ENCODE data around the gene APBB2.

The APBB2 gene

GRCh38 chr4:40840985-40841571 is 373.3 kb downstream of the APBB2 start:
- Histone ChIP-seq H3K9me3 (ENCODE audit: control insufficient read depth, low read length) (no peaks in the 10 kb centered on the region), H3K36me3 (ENCODE audit: control insufficient read depth, insufficient read depth, low read length) (peaks cover 3% of the 10 kb centered on the region), H3K27ac (ENCODE audit: low read depth, low read length, severe bottlenecking) (peak overlapping the region; percentile 54), H3K4me1 (ENCODE audit: control insufficient read depth, insufficient read depth, low read length, poor library complexity, severe bottlenecking) (peaks cover 5% of the 10 kb centered on the region), H3K4me3 (ENCODE audit: extremely low read depth, insufficient read depth, low read length, poor library complexity, severe bottlenecking) (no peak overlapping the region)
- 27 to 55% methylated on average over 2 to 4 of the region's 7 CpGs for WGBS, 2 experiments (ENCODE audit: insufficient coverage in 2 of 2)

DNA sequence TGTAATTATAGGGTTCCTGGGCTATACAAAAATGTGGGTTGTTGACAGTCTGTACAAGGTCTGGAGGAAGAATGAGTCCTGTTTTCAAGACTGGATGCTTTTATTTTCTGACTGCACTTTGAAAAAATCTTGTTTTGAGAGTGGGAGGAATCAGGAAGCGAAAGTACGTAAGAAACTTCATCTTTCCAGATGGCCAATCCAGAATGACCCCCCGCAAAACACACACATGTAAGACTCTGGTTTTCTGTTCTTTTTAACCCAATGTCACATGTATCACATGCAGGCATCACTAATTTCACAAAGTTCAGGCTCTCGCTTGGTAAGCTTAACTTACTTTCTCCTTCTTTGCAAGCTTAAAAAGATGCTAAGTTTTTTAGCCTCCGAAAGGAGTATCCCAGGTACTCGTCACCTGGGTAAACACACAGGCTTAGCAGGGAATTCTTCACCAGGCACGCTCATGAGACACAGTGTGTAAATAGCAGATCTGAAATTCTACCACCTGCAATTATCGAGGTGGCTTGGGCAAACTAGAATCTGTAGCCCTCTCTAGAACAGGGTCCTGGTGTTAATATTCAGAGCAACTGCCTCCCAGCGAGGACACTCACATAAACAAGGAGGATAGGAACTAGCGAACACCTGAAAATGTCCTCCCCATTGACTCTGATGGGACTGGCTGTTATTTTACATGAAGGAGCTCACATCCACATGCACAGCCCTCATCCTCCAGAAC is 373.9 kb downstream of the APBB2 start:
- Histone ChIP-seq H3K36me3 (ENCODE audit: control insufficient read depth, insufficient read depth, low read length) (peaks cover 3% of the 10 kb centered on the region), H3K27ac (ENCODE audit: low read depth, low read length, severe bottlenecking) (no peak overlapping the region), H3K9me3 (ENCODE audit: control insufficient read depth, low read length) (no peaks in the 10 kb centered on the region), H3K4me1 (ENCODE audit: control insufficient read depth, insufficient read depth, low read length, poor library complexity, severe bottlenecking) (peaks cover 5% of the 10 kb centered on the region), H3K4me3 (ENCODE audit: extremely low read depth, insufficient read depth, low read length, poor library complexity, severe bottlenecking) (no peak overlapping the region)
- 84 to 87% methylated on average over 8 of the region's 10 CpGs for WGBS, 2 experiments (ENCODE audit: insufficient coverage in 2 of 2)

DNA sequence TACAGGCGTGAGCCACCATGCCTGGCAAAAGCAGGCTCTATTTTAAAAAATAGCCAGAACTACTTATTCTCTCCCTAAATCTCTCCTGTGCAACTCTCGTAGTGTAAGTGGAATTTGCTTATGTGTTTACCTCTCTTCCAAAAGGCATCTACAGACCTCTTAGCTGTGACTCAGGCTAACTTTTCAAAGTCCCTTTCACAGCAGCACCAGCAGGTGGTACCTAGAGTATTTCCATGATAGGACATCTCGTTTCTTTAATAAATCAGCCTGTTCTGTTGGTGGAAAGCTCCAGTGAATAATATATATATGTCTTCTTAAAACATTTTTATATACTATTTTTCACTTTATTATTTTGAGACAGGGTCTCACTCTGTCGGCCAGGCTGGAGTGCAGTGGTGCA is 375.6 kb downstream of the APBB2 start:
- Histone ChIP-seq H3K27ac (ENCODE audit: low read depth, low read length, severe bottlenecking) (no peak overlapping the region), H3K4me3 (ENCODE audit: extremely low read depth, insufficient read depth, low read length, poor library complexity, severe bottlenecking) (no peak overlapping the region), H3K4me1 (ENCODE audit: control insufficient read depth, insufficient read depth, low read length, poor library complexity, severe bottlenecking) (peaks cover 5% of the 10 kb centered on the region), H3K36me3 (ENCODE audit: control insufficient read depth, insufficient read depth, low read length) (peaks cover 3% of the 10 kb centered on the region), H3K9me3 (ENCODE audit: control insufficient read depth, low read length) (no peaks in the 10 kb centered on the region)
- 71 to 84% methylated on average over 1 to 2 of the region's 4 CpGs for WGBS, 2 experiments (ENCODE audit: insufficient coverage in 2 of 2)

- no peak overlapping the region for H3K4me3 ChIP-seq (ENCODE audit: extremely low read depth, insufficient read depth, low read length, poor library complexity, severe bottlenecking)
- peaks cover 3% of the 10 kb centered on the region for H3K36me3 ChIP-seq (ENCODE audit: control insufficient read depth, insufficient read depth, low read length)
- peaks cover 5% of the 10 kb centered on the region for H3K4me1 ChIP-seq (ENCODE audit: control insufficient read depth, insufficient read depth, low read length, poor library complexity, severe bottlenecking)
- no peaks in the 10 kb centered on the region for H3K9me3 ChIP-seq (ENCODE audit: control insufficient read depth, low read length)
- 95% methylated on average over 14 to 16 of the region's 16 CpGs for WGBS, 2 experiments (ENCODE audit: insufficient coverage in 2 of 2)
- H3K27ac ChIP-seq (ENCODE audit: low read depth, low read length, severe bottlenecking), result no peak overlapping the region
Observed at GRCh38 chr4:40837094-40837870, 377.1 kb downstream of the APBB2 start.

DNA sequence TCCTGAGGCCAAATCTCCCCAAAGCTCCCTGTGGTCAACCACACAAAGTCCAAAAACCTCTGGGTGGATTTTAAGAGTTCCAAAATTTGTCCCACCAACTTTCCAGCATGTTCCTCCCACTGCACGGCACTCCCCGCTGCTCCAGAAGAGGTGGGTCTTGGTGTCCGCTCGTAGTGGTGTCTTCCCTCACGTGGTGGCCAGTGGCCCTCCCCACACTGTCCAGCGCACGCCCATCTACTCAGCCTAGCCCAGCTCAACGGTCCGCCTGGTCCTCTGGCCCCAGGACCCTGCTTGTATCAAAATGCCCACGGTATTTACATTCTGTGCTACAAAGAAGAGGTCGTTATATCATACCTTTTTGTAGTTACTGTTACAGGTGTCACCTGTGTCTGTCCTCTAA is 381.1 kb downstream of the APBB2 start:
- WGBS, 2 experiments (ENCODE audit: insufficient coverage in 2 of 2), result 89 to 98% methylated on average over 11 of the region's 11 CpGs

DNA sequence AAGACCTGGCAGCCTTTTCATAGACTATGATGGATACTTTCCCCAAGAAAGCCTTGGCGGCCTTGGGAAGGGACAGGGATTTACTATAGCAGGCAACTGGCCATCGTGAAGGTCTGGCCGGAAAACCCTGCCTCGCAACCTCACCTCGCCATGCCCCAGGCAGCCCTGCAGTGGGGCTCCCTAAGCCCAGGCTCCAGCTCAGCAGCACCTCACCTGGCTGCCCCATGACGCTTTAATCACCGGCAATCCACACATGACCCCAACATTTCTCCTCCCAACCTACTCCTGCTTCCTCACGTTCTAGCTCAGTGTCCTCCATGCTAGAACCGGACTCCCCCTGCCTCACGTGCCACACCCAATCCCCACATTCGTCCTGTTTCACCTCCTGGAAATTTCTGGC is 382.2 kb downstream of the APBB2 start:
- no peaks in the 10 kb centered on the region for H3K9me3 ChIP-seq (ENCODE audit: control insufficient read depth, low read length)
- peaks cover 2% of the 10 kb centered on the region for H3K36me3 ChIP-seq (ENCODE audit: control insufficient read depth, insufficient read depth, low read length)
- no peak overlapping the region for H3K4me3 ChIP-seq (ENCODE audit: extremely low read depth, insufficient read depth, low read length, poor library complexity, severe bottlenecking)
- WGBS, 2 experiments (ENCODE audit: insufficient coverage in 2 of 2), result 91 to 93% methylated on average over 8 to 10 of the region's 11 CpGs
- H3K27ac ChIP-seq (ENCODE audit: low read depth, low read length, severe bottlenecking), result no peak overlapping the region
- no peaks in the 10 kb centered on the region for H3K4me1 ChIP-seq (ENCODE audit: control insufficient read depth, insufficient read depth, low read length, poor library complexity, severe bottlenecking)

More for the DNA sequence above, 381.1 kb downstream of the APBB2 start:
- H3K4me3 ChIP-seq (ENCODE audit: extremely low read depth, insufficient read depth, low read length, poor library complexity, severe bottlenecking), result no peak overlapping the region
- H3K9me3 ChIP-seq (ENCODE audit: control insufficient read depth, low read length), result no peaks in the 10 kb centered on the region
- H3K36me3 ChIP-seq (ENCODE audit: control insufficient read depth, insufficient read depth, low read length), result peaks cover 3% of the 10 kb centered on the region
- H3K27ac ChIP-seq (ENCODE audit: low read depth, low read length, severe bottlenecking), result no peak overlapping the region
- H3K4me1 ChIP-seq (ENCODE audit: control insufficient read depth, insufficient read depth, low read length, poor library complexity, severe bottlenecking), result no peaks in the 10 kb centered on the region

- Histone ChIP-seq H3K9me3 (ENCODE audit: control insufficient read depth, low read length) (no peaks in the 10 kb centered on the region), H3K4me1 (ENCODE audit: control insufficient read depth, insufficient read depth, low read length, poor library complexity, severe bottlenecking) (no peaks in the 10 kb centered on the region), H3K36me3 (ENCODE audit: control insufficient read depth, insufficient read depth, low read length) (no peaks in the 10 kb centered on the region), H3K4me3 (ENCODE audit: extremely low read depth, insufficient read depth, low read length, poor library complexity, severe bottlenecking) (no peak overlapping the region), H3K27ac (ENCODE audit: low read depth, low read length, severe bottlenecking) (no peak overlapping the region)
- WGBS, 2 experiments (ENCODE audit: insufficient coverage in 2 of 2), result 92 to 94% methylated on average over 16 to 17 of the region's 18 CpGs
Observed at GRCh38 chr4:40831146-40831907, 383.0 kb downstream of the APBB2 start.

GRCh38 chr4:40829586-40829985 is 384.8 kb downstream of the APBB2 start:
- Histone ChIP-seq H3K27ac (ENCODE audit: low read depth, low read length, severe bottlenecking) (no peak overlapping the region), H3K36me3 (ENCODE audit: control insufficient read depth, insufficient read depth, low read length) (peaks cover 9% of the 10 kb centered on the region), H3K9me3 (ENCODE audit: control insufficient read depth, low read length) (no peaks in the 10 kb centered on the region), H3K4me1 (ENCODE audit: control insufficient read depth, insufficient read depth, low read length, poor library complexity, severe bottlenecking) (no peaks in the 10 kb centered on the region), H3K4me3 (ENCODE audit: extremely low read depth, insufficient read depth, low read length, poor library complexity, severe bottlenecking) (no peak overlapping the region)
- WGBS, 2 experiments (ENCODE audit: insufficient coverage in 2 of 2), result 88 to 95% methylated on average over 4 of the region's 4 CpGs

DNA sequence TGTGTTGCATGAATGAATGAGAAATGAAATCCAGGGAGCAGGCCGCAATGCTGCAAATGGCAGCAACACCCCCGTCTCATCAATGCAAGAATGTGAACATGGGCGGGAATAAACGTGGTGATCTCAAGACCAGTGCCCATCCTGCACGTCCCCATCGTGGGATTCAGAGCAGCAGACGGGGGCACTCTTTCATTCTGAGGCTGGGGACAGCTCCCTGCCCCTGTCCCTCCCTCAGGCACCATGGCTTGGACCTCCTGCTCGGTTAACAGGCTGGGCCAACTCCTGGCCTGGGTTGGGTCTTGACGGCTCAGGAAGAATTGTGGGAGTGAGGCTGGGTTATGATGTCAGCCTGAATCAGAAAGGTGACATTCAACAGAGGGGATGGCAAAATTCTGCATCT is 385.7 kb downstream of the APBB2 start:
- peaks cover 9% of the 10 kb centered on the region for H3K36me3 ChIP-seq (ENCODE audit: control insufficient read depth, insufficient read depth, low read length)
- WGBS, 2 experiments (ENCODE audit: insufficient coverage in 2 of 2), result 89 to 90% methylated on average over 8 to 9 of the region's 9 CpGs
- no peaks in the 10 kb centered on the region for H3K4me1 ChIP-seq (ENCODE audit: control insufficient read depth, insufficient read depth, low read length, poor library complexity, severe bottlenecking)
- H3K27ac ChIP-seq (ENCODE audit: low read depth, low read length, severe bottlenecking), result no peak overlapping the region
- H3K4me3 ChIP-seq (ENCODE audit: extremely low read depth, insufficient read depth, low read length, poor library complexity, severe bottlenecking), result no peak overlapping the region
- H3K9me3 ChIP-seq (ENCODE audit: control insufficient read depth, low read length), result no peaks in the 10 kb centered on the region

GRCh38 chr4:40827758-40828157 is 386.6 kb downstream of the APBB2 start:
- Histone ChIP-seq H3K4me3 (ENCODE audit: extremely low read depth, insufficient read depth, low read length, poor library complexity, severe bottlenecking) (no peak overlapping the region), H3K36me3 (ENCODE audit: control insufficient read depth, insufficient read depth, low read length) (peaks cover 9% of the 10 kb centered on the region), H3K27ac (ENCODE audit: low read depth, low read length, severe bottlenecking) (no peak overlapping the region), H3K4me1 (ENCODE audit: control insufficient read depth, insufficient read depth, low read length, poor library complexity, severe bottlenecking) (no peaks in the 10 kb centered on the region), H3K9me3 (ENCODE audit: control insufficient read depth, low read length) (no peaks in the 10 kb centered on the region)
- WGBS, 2 experiments (ENCODE audit: insufficient coverage in 2 of 2), result 86 to 100% methylated on average over 4 to 6 of the region's 6 CpGs

All from mesodermal cell (in vitro differentiated cells).